Colonic mucosa (tissue), 2 donors: ENCODE data around the gene GINS1. TPM values are rescaled to one million over a fixed set of nuclear protein-coding genes. Genes with fewer than 3 reads are reported as not detected.

Experiments
- total RNA-seq, 2 donors: library from RNA; stranded (reverse); fragmentation: NEBNext Ultra II Directional in 1 of 2; extraction: Animal tissue kit (Norgen Biotek cat#: 25700) in 1 of 2; gene quantifications; one replicate each; pipeline ENCODE4 v1.2.1, GENCODE V29; 2021
- donor health status: DM: no; HTN: no; CAD: no.
- donor health status: DM: no; HTN: no; CAD: no.

GINS1 gene
- total RNA-seq, 2 donors from 2014 or later: 5.4 to 24.0 TPM

Other genes with a start within 250 kb of the GINS1 start
- gene ENTPD6, start 212.0 kb upstream of the GINS1 start, total RNA-seq: 100 to 1,000 TPM; 120 to 201 TPM
- 100 to 1,000 TPM; 211 to 295 TPM for gene PYGB, start 159.6 kb upstream of the GINS1 start, total RNA-seq
- gene ABHD12, start 16.8 kb upstream of the GINS1 start, total RNA-seq: 10 to 100 TPM; 54.2 to 60.6 TPM
- 1 to 10 TPM; 3.4 to 5.3 TPM for gene NINL, start 177.9 kb downstream of the GINS1 start, total RNA-seq
- 1 to 10 TPM; 3.1 to 3.3 TPM for gene NANP, start 216.3 kb downstream of the GINS1 start, total RNA-seq